ENCODE results near the gene OR2T11.
"Not testable (repeated sequence)": the region's sequence is repeated elsewhere in the genome, so short reads cannot be mapped to it uniquely, and the experiment has no call there.

OR2T11 gene, protein sequence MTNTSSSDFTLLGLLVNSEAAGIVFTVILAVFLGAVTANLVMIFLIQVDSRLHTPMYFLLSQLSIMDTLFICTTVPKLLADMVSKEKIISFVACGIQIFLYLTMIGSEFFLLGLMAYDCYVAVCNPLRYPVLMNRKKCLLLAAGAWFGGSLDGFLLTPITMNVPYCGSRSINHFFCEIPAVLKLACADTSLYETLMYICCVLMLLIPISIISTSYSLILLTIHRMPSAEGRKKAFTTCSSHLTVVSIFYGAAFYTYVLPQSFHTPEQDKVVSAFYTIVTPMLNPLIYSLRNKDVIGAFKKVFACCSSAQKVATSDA

DNA sequence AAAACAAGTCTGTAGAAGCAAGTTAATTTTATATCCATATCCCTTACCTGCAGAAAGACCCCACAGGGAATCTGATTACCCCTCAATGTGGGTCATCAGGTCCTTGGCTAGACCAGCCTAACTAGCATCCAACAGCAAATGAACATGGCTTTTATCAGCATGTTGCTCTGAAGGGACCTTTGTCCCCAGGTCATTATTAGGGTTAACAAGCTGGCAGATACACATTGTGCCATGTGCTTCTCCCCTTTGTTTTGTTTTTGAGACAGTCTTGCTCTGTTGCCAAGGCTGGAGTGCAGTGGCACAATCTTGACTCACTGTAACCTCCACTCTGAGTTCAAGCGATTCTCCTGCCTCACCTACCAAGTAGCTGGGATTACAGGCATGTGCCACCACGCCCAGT, at the start of gene OR2T11:
OR2T11 (minus strand) TSS at position 101 of the 400 bp plus-strand sequence. CDS start 7,963 bp downstream, outside the sequence.
- not testable (repeated sequence) for DNase-seq

DNA sequence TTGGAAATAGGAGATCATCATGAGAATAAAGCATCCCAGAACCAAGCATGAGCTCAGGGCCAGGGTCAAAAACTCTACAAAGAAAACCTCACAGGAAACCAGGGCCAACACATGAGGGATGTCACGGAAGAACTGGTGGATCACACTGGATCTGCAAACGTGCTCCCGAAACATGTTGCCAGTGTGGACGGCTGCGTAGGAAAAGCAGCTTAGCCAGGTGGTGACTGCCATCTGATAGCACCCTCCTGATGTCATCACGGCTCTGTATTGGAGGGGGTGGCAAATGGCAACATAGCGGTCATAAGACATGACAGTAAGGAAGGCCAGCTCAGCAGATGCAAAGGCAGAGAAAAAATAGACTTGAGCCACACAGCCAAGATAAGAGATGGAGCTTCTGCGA, 46.8 kb upstream of the OR2T11 start:
- no peak for DNase-seq

DNA sequence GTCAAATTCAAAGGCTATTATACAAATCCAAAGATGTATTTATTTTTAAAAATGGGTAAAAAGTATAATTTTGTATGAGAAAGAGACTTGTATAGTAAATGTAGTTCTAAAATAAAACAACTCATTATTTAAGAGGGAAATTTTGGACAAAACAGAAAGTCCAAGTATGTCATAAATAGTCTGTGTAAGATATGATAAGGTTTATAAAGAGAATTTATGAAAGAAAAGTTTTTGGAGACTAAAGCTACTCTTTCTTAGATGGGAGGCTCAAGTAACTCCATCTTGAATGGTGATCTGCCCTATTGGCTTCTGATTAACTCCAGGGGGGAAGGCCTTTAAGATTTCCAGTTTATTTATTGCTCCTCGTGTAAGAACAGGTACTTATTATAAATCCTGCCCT, 35.1 kb upstream of the OR2T11 start:
- DNase-seq = no peak

DNA sequence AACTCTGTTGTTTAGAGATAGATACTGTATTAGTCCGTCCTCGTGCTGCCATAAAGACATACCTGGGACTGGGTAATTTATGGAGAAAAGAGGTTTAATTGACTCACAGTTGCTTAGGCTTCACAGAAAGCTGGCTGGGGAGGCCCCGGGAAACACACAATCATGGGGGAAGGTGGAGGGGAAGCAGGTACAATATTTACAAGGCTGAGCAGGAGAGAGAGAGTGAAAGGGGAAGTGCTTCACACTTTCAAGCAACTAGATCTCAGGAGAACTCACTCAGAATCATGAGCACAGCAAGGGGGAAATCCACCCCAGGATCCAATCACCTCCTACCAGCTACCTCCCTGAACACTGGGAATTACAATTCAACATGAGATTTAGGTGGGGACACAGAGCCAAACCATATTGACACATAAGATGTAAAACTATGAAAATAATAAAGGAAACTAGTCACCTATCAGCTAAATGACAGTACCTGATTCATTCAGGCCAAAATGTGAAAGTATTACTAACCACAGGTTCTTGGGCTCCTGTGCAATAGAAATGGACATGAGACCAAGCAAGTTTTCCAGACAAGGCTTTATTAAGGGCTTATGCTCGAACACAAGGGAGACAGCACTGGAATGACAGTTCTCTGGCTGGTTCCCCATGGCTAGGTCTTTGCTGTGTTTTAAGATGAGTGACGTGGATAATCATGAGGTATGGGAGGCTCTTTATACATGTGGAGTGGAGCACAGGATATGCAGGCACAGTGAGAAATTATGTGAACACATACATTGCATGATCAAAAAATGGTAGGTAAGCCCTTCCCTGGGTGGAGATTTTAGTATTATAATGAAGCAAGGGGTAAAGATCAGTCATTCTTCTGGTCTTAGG, 28.8 kb upstream of the OR2T11 start:
- not testable (repeated sequence) for DNase-seq

DNA sequence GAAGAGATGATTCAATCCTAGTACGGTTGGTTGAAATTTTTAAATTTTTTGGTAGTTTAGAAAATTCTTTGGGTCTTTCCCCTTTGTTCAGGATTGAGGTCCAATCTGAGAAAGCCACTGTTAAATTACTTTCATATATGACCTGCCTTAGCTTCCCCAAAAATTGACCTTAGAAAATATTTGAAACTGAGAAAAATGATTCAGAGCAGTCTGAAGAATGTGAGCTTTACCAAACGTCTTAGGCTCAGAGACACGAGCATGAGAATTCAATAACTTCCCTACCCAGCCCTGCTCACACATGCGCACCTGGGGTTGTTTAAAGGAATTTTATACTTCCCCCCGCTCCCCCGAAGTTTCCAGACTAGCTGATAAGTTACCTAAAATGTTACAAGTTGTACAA, 21.9 kb upstream of the OR2T11 start:
- not testable (repeated sequence) for DNase-seq

DNA sequence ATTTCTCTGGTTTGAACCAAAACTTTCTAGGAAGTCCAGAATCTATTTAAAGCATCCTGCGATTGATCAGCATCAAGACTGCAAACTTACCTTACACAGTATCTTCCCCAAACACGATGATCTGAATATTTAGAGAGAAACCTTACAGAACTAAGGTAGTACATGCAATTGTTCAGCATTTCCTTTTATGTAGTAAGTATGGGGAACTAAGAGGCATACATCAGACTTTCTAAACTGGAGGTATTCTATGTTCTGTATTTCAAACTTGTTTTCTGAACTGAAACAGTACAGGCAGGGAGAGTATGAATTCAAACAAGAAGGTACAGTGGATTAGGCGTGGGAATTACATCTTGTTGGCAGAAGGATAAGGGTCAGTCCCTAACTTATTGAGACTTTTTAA, 20.5 kb upstream of the OR2T11 start, which contains the start of gene OR2T27:
OR2T27 (minus strand) TSS at position 175 of the 400 bp plus-strand sequence. CDS start 4,644 bp downstream, outside the sequence.
- not testable (repeated sequence) for DNase-seq

DNA sequence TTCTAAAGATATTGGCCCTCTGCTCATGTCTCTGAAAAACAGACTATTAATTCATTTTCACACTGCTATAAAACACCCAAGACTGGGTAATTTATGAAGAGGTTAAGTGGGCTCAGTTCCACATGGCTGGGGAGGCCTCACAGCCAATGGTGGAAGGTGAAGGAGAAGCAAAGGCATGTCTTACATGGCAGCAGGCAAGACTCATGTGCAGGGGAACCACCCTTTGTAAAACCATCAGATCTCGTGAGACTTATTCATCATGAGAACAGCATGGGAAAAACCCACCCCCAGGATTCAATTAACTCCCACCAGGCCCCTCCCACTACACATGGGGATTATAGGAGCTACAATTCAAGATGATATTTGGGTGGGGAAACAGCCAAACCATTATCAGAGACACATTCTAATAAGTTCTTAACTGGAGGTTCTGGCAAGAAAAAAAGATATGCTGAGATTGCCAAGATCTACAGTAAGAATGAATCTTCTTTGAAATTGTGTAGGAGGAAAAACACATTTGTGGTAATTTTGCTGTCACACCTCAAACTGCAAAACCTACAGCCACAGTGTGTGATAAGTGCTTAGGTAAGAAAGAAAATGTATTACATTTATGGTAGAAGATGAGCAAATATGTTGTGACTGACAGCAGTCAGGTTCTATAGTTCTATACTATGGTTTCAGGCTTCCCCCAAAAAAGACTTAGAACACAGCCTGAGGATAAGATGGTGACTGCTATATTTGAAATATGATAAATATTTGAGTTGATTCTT, 14.1 kb upstream of the OR2T11 start:
- not testable (repeated sequence) for DNase-seq

DNA sequence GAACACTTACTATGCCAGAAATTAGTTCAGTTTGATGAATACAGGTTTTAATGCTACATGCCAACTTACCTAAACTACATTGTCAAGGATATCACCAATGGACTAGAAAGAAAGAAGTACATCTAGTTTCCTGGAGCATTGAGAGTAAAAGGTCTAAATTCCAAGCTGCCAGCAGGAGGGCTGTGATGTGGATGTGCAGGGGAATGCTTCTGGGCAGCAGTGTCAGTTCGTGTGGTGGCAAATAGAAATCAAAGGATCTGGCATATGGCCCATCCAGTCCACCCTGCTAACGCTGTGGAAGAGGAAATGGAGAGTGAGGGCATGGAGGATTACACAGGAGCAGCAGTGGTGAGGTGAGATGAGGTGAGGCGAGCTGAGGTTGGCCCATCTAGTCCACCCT, 10.3 kb upstream of the OR2T11 start, which contains the start of gene OR2T35:
OR2T35 (minus strand) TSS at position 101 of the 400 bp plus-strand sequence. CDS start 6,020 bp downstream, outside the sequence.
- DNase-seq = not testable (repeated sequence)

DNA sequence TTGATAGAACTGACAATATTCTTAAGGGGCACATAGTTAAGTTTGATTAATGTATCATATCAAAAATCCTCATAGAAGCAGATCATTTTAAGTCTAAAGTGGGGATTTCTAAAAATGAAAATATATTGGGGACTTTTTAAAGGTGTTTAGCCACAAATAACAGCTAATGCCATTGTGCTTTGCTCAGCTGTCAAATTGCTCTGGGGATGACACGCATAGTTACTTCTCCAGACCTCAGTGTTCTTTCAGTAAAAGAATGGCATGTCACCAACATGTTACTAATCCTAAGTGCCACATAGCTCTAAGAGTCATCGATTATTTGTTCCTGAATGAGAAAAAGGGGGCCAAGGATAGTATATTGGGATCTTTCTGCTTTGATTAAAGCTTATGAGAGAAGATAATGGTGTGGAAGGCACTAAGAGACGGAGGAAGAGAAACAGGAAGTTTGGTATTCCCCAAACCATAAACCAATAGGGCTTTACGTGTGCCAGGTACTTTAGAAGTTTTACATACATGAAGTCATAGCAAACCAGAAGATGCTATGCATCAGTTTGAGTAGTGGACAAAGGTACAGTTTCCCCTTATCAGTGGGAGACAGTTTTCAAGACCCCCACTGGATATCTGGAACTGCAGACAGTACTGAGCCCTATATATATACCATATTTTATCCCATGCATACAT, 8.2 kb upstream of the OR2T11 start:
- not testable (repeated sequence) for DNase-seq

DNA sequence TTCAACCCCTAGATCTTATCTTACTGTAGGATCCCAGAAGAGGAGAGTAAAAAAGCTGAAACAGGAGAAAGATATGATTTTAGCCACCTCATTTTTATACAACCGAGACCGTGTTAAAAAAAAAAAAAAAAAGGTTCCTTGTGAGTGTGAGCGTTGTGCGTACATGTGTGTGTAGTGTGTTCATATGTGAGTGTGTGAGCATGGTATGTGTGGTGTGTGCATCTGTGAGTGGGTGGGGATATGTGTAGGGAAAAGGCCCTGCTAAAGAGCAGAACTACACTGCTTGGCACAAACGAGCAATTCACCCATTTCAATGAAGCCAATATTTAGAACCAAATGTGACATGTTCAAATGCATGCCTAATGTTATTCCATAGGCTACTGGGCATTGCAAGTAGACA, 6.7 kb upstream of the OR2T11 start:
- not testable (repeated sequence) for DNase-seq

DNA sequence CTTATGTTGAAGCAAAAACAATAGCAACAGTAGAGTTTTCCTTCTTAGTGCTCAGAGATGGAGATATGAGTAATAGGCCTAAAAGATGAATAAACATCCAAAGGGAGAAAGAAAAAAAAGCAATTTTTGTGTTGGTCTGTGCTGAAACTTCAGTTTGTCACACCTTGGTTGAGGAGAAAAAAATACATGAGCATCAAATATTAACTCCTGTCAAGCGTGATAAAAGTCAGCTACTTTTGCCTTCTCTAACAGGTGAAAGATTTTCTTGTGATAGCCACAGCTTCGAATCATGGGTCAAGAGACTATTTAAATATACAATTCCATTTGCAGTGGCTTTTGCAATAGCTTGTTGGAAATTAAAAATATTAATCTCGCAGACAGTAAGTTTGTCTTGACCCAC, 6.0 kb upstream of the OR2T11 start:
- not testable (repeated sequence) for DNase-seq

DNA sequence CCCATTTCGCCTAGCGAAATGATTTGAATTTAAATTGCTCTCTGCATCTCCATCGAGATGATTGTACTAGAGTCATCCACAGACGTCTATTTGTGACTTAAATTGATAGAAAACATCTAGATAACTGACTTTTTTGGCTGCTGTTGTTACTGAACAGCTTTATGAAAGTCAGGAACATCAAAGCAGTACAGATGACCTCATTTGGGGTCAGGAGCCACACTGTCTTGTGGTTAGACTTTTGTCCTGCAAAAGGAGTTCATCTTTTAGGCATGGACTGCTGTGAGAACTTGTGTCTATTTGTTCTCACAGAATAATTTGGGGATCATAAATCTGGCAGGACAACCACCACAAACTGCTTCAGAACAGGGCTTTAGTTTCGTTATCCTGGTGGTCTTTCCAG, 4.8 kb upstream of the OR2T11 start:
- not testable (repeated sequence) for DNase-seq

DNA sequence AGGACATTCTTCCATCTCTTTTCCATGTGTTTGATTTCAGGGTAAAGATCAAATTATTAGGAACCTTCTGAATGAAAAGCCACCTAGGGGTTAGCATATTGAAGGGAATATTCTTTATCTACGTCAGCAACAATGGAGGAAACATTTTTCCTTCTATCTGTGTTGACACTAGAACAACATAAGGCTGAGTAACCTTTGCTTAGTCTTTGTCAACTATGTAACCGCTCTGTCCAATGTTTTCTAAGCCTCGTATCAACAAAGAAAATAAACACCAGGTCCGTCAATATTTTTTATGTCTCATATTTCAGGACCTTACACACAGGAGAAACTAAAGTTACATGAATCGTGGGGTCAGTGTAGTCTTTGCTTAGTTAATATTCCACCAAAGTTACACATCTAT, 1.7 kb upstream of the OR2T11 start:
- not testable (repeated sequence) for DNase-seq

DNA sequence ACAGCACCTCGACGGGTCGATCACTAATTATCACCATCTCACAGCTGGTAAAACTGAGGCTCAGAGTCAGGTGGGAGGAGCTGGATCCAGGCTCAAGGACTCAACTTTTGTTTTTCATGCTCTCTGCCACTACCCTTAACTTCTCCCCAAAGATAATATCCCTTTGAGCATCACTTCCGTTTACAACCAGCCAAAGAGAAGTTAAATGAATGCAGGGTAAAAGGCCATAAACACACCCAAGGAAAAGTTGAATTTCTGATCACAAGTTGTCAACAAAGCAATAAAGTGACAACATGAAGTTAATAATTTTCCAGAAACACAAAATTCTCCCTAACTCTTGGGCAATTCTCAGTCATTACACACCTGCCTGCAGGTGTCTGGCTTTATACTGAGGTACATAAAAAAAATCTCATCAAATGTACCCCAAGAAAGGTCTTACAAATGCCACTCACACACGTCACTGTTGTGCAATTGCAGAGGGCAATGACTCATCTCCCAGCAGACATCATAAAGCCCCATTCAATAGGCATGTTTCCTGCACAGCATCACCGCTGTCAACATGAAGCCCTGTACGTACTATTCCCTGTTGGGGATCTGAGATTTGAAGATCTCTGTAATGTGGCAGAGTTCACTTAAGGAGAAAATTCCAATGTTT, 3.4 kb downstream of the OR2T11 start:
- no peak for DNase-seq

DNA sequence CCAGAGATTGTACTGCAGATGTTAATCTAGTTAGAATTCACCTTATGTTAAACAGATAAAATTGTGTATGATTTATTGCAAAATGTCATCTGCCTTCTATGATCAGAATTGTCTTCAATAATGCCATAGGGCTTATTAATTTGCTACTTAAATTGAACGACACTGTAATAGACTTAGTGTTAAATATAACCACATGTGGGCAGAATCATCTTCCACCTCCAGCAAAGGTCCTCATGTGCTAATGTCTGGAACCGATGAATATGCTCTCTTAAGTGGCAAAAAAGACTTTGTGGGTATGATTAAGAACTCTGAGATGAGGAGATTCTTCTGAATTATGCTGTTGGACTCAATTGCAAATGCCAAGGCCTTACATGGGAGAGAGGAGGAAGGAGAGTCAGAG, 4.3 kb downstream of the OR2T11 start:
- no peak for DNase-seq

DNA sequence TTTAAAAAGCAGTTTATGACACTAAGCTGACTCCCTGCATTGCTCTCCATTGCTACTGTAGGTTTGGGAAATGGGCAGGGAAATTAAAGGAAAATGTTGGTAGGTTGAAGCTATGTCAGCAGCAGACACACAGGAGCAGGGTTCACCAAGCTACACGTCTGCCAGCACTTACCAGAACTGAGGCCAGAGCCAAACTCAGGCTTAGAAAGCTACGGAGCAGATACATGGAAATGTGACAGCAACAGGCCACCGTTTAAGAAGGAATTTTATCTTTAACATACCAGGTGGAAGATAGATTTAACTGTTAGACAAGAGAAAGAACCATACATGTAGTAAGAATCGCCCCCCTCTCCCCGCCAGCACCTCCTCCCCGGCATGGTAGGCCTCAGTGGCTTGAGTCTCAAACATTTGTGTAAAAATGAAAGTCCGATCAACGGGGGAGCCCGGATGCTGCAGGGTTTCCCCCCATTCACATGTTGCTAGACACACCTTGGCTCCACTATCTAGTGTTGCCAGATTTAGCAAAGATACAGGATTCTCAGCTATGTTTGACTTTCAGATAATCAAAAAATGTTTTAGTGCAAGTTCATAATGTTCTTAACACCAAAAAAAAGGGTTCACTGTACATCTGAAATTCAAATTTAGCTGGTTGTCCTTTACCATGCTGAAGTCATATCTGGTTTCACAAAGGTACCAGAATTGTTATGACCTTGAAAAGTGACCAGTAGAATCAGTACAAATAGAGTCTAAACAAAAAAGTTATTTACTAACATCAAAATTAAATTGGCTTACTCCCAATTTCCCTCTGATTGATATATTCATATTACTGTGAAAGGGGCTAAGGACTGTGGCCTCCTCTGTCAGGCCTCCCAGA, 6.7 kb downstream of the OR2T11 start:
- no peak for DNase-seq

DNA sequence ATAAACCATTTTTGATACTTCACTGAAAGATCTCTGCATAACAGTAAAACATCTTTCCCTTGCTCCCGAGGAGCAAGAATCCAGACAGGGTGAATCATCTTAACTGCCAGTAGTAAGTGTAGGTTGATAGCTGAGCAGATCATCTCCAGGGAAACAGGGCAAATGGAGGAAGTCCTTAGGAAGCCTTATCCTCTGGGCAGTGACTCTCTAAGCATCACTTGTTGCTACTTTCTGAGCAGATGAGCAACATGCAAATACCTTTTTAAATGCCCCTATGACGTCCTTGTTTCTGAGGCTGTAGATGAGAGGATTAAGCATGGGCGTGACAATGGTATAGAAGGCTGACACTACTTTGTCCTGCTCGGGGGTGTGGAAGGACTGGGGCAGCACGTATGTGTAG, 8.9 kb downstream of the OR2T11 start:
- DNase-seq = no peak

DNA sequence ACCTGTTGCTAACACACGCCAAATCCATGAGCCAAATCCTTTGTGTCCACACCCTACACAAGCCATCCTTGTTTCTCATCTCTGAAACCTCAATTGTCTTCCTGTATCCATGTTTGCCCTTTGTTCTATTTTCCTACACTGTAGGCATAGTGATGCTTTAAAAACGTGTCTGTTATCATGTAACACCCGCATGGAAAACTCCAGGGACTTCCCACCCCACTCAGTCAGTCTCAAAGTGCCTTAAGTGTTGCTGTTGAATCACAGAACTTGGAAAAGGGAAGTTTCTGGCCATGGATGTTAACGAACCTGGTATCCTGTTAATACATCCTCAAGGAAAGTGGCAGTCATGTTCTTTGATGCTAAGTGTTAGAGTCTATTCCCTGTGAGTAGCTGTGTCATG, 9.7 kb downstream of the OR2T11 start:
- no peak for DNase-seq

DNA sequence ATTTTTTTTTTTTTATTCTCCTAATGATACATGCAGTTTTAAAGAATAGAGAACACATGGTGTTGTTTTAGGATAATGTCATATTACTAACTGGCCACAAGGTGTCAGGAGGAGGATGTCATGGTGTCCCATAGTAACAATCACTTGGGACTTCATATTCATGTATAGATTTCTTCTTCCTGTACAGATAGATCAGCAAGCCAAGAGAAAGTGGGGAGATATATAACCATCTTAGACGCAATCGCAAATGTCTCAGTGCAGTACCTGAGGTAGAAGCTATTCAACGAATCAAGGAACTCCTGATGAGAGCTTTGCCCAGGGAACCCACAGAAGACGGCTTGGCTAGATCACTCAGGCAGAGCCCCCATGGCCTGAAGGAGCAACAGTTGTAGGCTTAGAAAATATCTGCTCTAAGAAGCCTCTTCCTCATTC, 12.3 kb downstream of the OR2T11 start:
- DNase-seq = peak; percentile 1

DNA sequence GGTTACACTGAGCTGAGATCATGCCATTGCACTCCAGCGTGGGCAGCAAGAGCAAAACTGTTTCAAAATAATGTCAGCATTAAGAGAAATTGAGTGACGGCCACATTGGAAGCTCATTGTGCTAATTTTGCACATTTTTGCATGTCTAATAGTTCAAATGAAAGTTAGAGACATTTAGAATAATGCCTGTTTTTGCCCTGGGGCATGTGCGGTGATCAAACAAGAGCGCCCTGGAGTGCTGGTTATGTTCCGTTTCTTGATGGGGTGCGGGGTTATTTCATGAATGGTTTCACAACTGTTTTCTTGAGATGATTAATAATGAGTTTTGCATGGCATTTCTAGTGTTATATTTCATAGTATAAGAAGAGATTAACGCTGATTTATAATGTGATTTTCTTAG, 13.1 kb downstream of the OR2T11 start:
- no peak for DNase-seq

DNA sequence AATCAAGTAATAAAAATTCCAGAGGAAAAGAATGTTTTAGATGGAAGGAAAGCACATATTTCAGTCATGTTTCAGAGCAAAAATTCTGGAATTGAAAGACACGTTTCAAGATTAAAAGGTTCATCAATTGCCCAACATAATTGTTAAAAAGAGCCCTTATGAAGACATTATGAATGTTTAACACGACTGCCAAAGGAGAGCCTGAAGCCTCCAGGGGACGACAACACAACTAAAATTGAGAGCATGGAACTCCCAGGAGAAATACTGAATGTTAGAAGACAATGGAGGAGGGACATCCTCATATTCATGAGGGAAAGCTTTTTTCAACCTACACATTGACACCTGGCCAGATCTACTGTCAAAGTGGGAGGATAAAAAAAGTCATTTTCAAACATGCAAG, 16.0 kb downstream of the OR2T11 start:
- DNase-seq = peak; percentile 62
